Endothelial cell of umbilical vein (primary cell): Measurements from ENCODE around the gene STX8.

ENCODE experiments used
- EZH2 ChIP-seq: IDR thresholded peaks from 2 replicates; pipeline ENCODE4 v1.6.1; 2012; ENCODE audit warnings: borderline replicate concordance, low read depth, mild to moderate bottlenecking, moderate library complexity, low read length, inconsistent platforms; ENCODE audit not compliant: severe bottlenecking
- FOS ChIP-seq: IDR thresholded peaks from 2 replicates; pipeline ENCODE4 v1.6.1; 2011; ENCODE audit warnings: mild to moderate bottlenecking, low read length, moderate library complexity, borderline replicate concordance; ENCODE audit not compliant: insufficient read depth
- MYC ChIP-seq: IDR thresholded peaks from one replicate; pipeline ENCODE4 v1.6.1; 2011; ENCODE audit warnings: mild to moderate bottlenecking, low read depth, low read length
- POLR2A ChIP-seq: IDR thresholded peaks from 2 replicates; pipeline ENCODE4 v1.6.1; 2012; ENCODE audit warnings: low read depth, mild to moderate bottlenecking, control low read depth, low read length
- TF ChIP-seq, protein P1 (sequence below), 2 donors: IDR thresholded peaks; 1 replicate in 1 of 2; 2 replicates in 1 of 2; pipeline ENCODE4 v1.5.1; 2011; ENCODE audit warnings: low read length in 2 of 2, mild to moderate bottlenecking in 2 of 2, moderate library complexity in 2 of 2, control low read depth in 1 of 2, inconsistent platforms in 1 of 2, low read depth in 1 of 2; ENCODE audit not compliant: insufficient read depth in 1 of 2; ENCODE audit errors: extremely low read depth in 1 of 2

GRCh38 chr17:9283909-9284308, 291.7 kb downstream of the STX8 start:
- TF ChIP-seq EZH2 (no peak), FOS (no peak), MYC (no peak), POLR2A (no peak)
- TF ChIP-seq, protein P1, sequence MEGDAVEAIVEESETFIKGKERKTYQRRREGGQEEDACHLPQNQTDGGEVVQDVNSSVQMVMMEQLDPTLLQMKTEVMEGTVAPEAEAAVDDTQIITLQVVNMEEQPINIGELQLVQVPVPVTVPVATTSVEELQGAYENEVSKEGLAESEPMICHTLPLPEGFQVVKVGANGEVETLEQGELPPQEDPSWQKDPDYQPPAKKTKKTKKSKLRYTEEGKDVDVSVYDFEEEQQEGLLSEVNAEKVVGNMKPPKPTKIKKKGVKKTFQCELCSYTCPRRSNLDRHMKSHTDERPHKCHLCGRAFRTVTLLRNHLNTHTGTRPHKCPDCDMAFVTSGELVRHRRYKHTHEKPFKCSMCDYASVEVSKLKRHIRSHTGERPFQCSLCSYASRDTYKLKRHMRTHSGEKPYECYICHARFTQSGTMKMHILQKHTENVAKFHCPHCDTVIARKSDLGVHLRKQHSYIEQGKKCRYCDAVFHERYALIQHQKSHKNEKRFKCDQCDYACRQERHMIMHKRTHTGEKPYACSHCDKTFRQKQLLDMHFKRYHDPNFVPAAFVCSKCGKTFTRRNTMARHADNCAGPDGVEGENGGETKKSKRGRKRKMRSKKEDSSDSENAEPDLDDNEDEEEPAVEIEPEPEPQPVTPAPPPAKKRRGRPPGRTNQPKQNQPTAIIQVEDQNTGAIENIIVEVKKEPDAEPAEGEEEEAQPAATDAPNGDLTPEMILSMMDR (IDR thresholded peaks at IDR 0.05; ENCODE audit: extremely low read depth in 1 of 2, insufficient read depth in 1 of 2, low read depth in 1 of 2, low read length in 2 of 2), result no peak
